RWPE1 (cell line): ENCODE measurements around the gene DNAJC4.

ENCODE experiments used
- CTCF ChIA-PET: fragments of 350-600 bp; sonication (Branson Sonifier 250); formaldehyde crosslinking; extraction: SDS; loops from one replicate; lab custom pipeline; 2021; lab: Yijun Ruan, JAX
- POLR2A ChIA-PET: fragments of 400-600 bp; formaldehyde crosslinking; extraction: SDS; loops from one replicate; lab custom pipeline; 2020; ENCODE audit warnings: antibody characterized with exemption; ENCODE audit not compliant: low non-redundant PET; lab: Yijun Ruan, JAX
- DNase-seq: peaks from one replicate; pipeline ENCODE4 v3.0.0; 2012; ENCODE audit warnings: low spot score
- H3K27ac ChIP-seq: fragments of 450-650 bp; 2 replicates; pipeline ENCODE4 v1.5.1; 2017
- TF ChIP-seq, protein P1 (sequence below): fragments of 450-650 bp; conservative IDR thresholded peaks from 2 replicates; pipeline ENCODE4 v1.5.1; 2017; ENCODE audit warnings: low read depth, mild to moderate bottlenecking

Gene DNAJC4

DNA sequence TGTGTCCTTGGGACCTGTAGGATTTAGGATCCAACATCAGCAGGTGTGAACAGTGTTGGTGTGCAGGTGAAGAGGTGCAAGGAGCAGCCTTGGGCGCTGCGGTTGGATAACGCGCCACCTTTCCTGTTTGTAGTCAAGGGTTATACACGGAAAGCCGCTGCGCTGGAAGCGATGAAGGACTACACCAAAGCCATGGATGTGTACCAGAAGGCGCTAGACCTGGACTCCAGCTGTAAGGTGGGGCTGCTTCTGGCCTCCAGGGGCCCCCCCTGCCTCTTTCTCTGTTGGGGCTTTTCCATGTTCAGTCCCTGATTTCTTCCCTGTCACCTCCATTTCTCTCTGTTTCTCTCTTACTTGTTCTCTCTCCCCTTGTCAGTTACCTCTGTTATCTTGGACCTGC is 27.4 kb upstream of the DNAJC4 start:
- TF ChIP-seq, protein P1, sequence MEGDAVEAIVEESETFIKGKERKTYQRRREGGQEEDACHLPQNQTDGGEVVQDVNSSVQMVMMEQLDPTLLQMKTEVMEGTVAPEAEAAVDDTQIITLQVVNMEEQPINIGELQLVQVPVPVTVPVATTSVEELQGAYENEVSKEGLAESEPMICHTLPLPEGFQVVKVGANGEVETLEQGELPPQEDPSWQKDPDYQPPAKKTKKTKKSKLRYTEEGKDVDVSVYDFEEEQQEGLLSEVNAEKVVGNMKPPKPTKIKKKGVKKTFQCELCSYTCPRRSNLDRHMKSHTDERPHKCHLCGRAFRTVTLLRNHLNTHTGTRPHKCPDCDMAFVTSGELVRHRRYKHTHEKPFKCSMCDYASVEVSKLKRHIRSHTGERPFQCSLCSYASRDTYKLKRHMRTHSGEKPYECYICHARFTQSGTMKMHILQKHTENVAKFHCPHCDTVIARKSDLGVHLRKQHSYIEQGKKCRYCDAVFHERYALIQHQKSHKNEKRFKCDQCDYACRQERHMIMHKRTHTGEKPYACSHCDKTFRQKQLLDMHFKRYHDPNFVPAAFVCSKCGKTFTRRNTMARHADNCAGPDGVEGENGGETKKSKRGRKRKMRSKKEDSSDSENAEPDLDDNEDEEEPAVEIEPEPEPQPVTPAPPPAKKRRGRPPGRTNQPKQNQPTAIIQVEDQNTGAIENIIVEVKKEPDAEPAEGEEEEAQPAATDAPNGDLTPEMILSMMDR = no peak
- no peak for DNase-seq
- peak overlapping the region; percentile 60 for H3K27ac ChIP-seq
- ChIA-PET POLR2A (no interaction called here), CTCF (interaction anchor here (0.6 to 0.8 kb wide), 2 partner anchors 98 to 1381 kb away, joined by 3 read pairs; no protein-coding TSS in a partner anchor)

DNA sequence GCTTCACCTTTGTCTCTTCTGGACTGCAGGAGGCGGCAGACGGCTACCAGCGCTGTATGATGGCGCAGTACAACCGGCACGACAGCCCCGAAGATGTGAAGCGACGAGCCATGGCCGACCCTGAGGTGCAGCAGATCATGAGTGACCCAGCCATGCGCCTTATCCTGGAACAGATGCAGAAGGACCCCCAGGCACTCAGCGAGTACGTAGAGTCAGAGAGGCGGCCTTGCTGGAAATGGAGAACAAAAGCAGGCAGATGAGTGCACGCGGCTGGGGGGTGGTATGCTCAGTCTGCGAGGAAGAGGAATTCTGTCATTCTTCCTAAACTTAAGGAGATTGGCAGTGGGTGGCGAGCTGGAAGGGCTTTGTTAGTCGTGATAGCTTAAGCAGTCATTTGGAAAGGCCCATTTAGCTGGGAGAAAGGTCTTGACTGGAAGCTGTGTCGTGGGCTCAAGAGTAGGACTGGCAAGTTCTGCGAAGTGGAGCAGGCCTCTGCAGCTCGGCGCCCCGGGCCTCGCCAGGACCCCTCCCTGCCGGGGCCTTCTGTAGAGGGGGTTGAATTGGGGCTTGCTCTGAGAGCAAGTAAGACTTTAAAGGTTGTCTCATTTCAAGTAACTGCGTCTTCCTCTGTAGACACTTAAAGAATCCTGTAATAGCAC is 26.8 kb upstream of the DNAJC4 start:
- no peak for DNase-seq
- ChIA-PET POLR2A (no interaction called here), CTCF (interaction anchor here (0.6 to 1.3 kb wide), 4 partner anchors 16 to 1382 kb away, joined by 3 to 12 read pairs (median 3); no protein-coding TSS in a partner anchor)
- H3K27ac ChIP-seq = peak overlapping the region; percentile 60
- TF ChIP-seq, protein P1 = no peak

DNA sequence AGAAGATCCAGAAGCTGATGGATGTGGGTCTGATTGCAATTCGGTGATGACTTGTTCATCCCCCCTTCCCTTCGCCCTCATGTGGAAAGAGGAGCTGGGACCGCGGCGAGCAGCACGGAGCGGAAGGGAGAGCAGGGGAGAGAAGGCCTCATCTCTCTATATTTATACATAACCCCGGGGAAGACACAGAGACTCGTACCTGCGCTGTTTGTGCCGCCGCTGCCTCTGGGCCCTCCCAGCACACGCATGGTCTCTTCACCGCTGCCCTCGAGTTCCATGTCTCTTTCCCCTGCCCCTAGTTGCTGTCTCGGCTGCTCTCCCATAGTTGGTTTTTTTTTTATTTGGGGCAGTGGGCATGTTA is 26.3 kb upstream of the DNAJC4 start:
- no peak for DNase-seq
- TF ChIP-seq, protein P1 = no peak
- ChIA-PET CTCF (interaction anchor here (0.6 to 1.9 kb wide), 13 partner anchors 16 to 1382 kb away, joined by 3 to 30 read pairs (median 4); partner anchors contain the start of gene GPR137), POLR2A (interaction anchor here (0.6 kb wide), 3 partner anchors 19 to 1214 kb away, joined by 3 to 5 read pairs (median 3); partner anchors contain the start of gene STIP1)
- peak overlapping the region; percentile 60 for H3K27ac ChIP-seq

DNA sequence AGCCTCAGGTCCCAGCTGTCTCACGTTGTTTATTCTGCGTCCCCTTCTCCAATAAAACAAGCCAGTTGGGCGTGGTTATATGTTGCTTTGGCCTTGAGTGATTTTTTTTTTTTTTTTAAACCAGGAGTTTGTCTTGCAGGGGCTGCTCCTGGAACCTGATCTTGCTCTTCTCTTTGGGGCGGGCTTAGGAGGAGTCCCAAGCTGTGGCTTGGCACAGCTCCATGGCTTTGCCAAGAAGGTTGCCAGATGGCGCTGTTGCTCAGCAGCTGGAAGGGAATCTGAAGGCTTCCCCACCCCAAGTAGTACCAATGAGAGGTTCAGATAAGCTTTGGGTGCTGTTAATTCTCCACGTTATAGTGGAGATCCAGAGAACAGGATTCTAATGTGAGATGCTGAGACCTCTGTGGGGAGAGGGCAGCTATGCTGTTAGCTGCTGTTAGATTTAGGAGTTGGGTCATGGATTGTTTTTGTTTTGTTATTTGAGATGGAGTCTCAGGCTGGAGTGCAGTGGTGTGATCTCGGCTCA is 25.8 kb upstream of the DNAJC4 start:
- POLR2A ChIA-PET = interaction anchor here (0.6 to 0.7 kb wide), 4 partner anchors 12 to 1214 kb away, joined by 3 to 5 read pairs (median 3); partner anchors contain the start of gene STIP1
- peak overlapping the region; percentile 60 for H3K27ac ChIP-seq
- CTCF ChIA-PET = interaction anchor here (0.6 to 1.9 kb wide), 14 partner anchors 9 to 148 kb away, joined by 3 to 30 read pairs (median 4); partner anchors contain the start of gene GPR137
- TF ChIP-seq, protein P1 = peak; percentile 84
- DNase-seq = peak; percentile 89

DNA sequence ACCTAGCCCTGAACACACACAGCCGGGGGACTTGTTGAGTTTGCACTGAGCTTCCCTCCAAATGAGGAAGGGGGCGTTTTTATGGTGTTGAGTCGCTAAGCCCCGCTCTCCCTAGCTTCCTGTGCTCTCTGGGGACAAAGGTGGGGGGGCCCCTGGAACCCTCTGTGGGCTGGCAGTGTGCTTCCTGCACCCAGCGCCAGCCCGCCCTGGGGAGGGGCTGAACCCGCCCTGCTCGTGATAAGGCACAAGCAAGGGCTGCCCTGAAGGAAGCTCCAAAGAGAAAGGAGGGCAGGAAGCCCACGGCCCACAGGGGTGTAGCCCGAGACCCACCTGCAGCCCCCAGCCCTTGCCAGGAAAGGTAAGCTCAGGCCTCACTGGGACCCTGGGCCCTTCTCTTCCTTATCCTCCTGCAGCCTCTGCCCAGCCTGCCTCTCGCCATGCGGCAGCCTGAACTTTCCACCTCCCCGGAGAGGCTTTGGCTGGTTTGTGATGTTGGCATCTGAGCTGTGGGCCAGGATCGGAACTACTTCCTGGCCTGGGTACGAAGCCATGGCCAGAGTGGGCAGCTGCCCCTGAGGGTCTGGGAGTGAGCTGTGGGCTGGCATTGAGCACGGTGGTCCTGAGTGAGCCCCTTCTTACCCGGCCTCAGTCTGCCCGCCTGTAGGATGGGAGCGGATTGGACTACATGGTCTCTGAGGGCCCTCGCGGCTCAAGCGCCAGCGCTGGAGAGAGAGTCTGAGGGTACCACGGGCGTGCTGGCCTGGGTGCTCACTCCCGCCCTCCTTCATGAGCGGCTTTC is 23.7 kb upstream of the DNAJC4 start, which contains the start of gene FERMT3:
Gene FERMT3 (plus strand): TSS at position 265 of the 799 bp plus-strand sequence. CDS start 644 bp downstream, outside the sequence.
- peak within 1 kb of the TSS; percentile 60 for H3K27ac ChIP-seq
- CTCF ChIA-PET = interaction anchor here (0.6 to 0.9 kb wide), 5 partner anchors 94 to 397 kb away, joined by 3 to 5 read pairs (median 3); no protein-coding TSS in a partner anchor
- POLR2A ChIA-PET = interaction anchor here (1.1 kb wide), 1 partner anchor 94 kb away, joined by 3 read pairs; the partner anchor contains the start of gene CATSPERZ
- TF ChIP-seq, protein P1 = no peak
- no peak for DNase-seq
